Heart right ventricle (tissue), 16 donors: Measurements from ENCODE around the gene SCAANT1. TPM values are rescaled to one million over a fixed set of nuclear protein-coding genes. Genes with fewer than 3 reads are reported as not detected.

ENCODE experiments used
- ATAC-seq, 8 donors: fragments of 200-7000 bp; cut with Tn5 transposase; one replicate each; pipeline ENCODE4 v1.9.1; 2020; ENCODE audit warnings: mild to moderate bottlenecking in 8 of 8, moderate library complexity in 8 of 8, moderate number of reproducible peaks in 1 of 8
- DNase-seq, 2 donors: peaks; one replicate each; pipeline ENCODE4 v3.0.0-alpha.2; 2020
- H3K27ac ChIP-seq, 10 donors: fragments of 200-600 bp; sonication (generic) in 2 of 10; one replicate each; pipeline versions ENCODE4 v1.5.0 to v1.8.0; 2020 to 2022; ENCODE audit warnings: mild to moderate bottlenecking in 3 of 10
- H3K27me3 ChIP-seq, 7 donors: fragments of 200-600 bp; one replicate each; pipeline ENCODE4 v1.8.0; 2021 to 2022; ENCODE audit warnings: mild to moderate bottlenecking in 2 of 7
- H3K36me3 ChIP-seq, 9 donors: fragments of 200-600 bp; sonication (generic) in 1 of 9; one replicate each; pipeline versions ENCODE4 v1.5.0 to v1.8.0; 2020 to 2022; ENCODE audit warnings: mild to moderate bottlenecking in 2 of 9
- H3K4me1 ChIP-seq, 9 donors: fragments of 200-600 bp; sonication (generic) in 1 of 9; one replicate each; pipeline versions ENCODE4 v1.5.0 to v1.8.0; 2020 to 2022; ENCODE audit warnings: mild to moderate bottlenecking in 4 of 9
- H3K4me3 ChIP-seq, 10 donors: fragments of 200-600 bp; sonication (generic) in 2 of 10; one replicate each; pipeline versions ENCODE4 v1.5.0 to v1.8.0; 2020 to 2022; ENCODE audit warnings: mild to moderate bottlenecking in 7 of 10, moderate library complexity in 2 of 10
- H3K9me3 ChIP-seq, 11 donors: fragments of 200-600 bp in 10 of 11; sonication (generic) in 2 of 11; one replicate each; pipeline versions ENCODE4 v1.5.0 to v1.8.0; 2013 to 2022; ENCODE audit warnings: mild to moderate bottlenecking in 2 of 11, control low read depth in 1 of 11, moderate library complexity in 1 of 11
- CTCF ChIP-seq, 9 donors: fragments of 200-600 bp; sonication (generic) in 2 of 9; IDR thresholded peaks; one replicate each; pipeline versions ENCODE4 v1.5.0 to v1.8.0; 2021 to 2022; ENCODE audit warnings: antibody characterized with exemption in 9 of 9, mild to moderate bottlenecking in 5 of 9, moderate library complexity in 1 of 9
- WGBS, 2 donors: extraction: QIAGEN DNeasy Blood & Tissue Kit; methylation state at CpG; one replicate each; pipeline ENCODE4 v1.1.7; 2013; ENCODE audit warnings: inconsistent platforms in 1 of 2; 5-methylcytosine and 5-hydroxymethylcytosine counted together
- intact Hi-C, 10 donors: fragments of 100-400 bp; cut with DNase I; formaldehyde crosslinking; loops; one replicate each; pipeline versions ENCODE4 v1.11.1 to v1.14.2; 2022
- polyA plus RNA-seq, 2 donors: library from polyadenylated mRNA; stranded (reverse); fragments of 200-250 nt; gene quantifications; one replicate each; pipeline ENCODE4 v1.2.3, GENCODE V29; 2013
- total RNA-seq, 10 donors: library from RNA; stranded (reverse); fragmentation: NEBNext Ultra II Directional in 3 of 10; extraction: Animal tissue kit (Norgen Biotek cat#: 25700) in 3 of 10; gene quantifications; one replicate each; pipeline versions ENCODE4 v1.2.1 to v1.2.4, GENCODE V29; 2021 to 2023
- donor health status: Arrhythmogenic right ventricular cardiomyopathy.
- donor health status: ischemic (EF 13 %, LVEDD 7.1; RV severe dilation, severe dysfunction).
- donor health status: healthy with polysubstance abuse.
- donor health status: DM: no; HTN: yes; CAD: no.
- donor health status: DM: no; HTN: no; CAD: no.
- donor health status: ischemic (EF 25% LVEDD 6.9; RV normal size, moderate dysfunction).
- donor health status: ischemic (EF 25% LVEDD 5.7; RV mildly dilated, moderate dysfunction).
- donor health status: healthy.
- donor health status: DM: yes; HTN: yes; CAD: no.
- donor health status: Ischemic cardiomyopathy.
- donor health status: ischemic (EF 35%, LVEDD 5.7; RV mildly dilated, moderate dysfunction).
- donor health status: nonischemic (EF 11% LVEDD 7.7; RV severe dilation, severe dysfunction).
- donor health status: DM: yes; HTN: yes; CAD: no.
- donor health status: PGD.
- donor health status: ischemic (EF 29% LVEDD 5.4; RV normal size, mild dysfunction).
- donor health status: nonischemic (EF 23%, LVEDD 6.1; RV moderate dilation, normal function).

The SCAANT1 gene
- total and polyA plus RNA-seq, 12 donors: not detected

GRCh38 chr3:63940389-63940757 is 28.2 kb upstream of the SCAANT1 start:
- TF ChIP-seq CTCF (IDR thresholded peaks at IDR 0.05): no peak
- Histone ChIP-seq H3K27me3 (no peaks in the 10 kb centered on the region), H3K27ac (no peak overlapping the region), H3K36me3 (peaks cover 0 to 8% (median 0%) of the 10 kb centered on the region in 9 donors), H3K4me3 (no peak overlapping the region), H3K9me3 (no peaks in the 10 kb centered on the region), H3K4me1 (peaks cover 0 to 63% (median 25%) of the 10 kb centered on the region in 9 donors)
- 94 to 95% methylated on average over 4 of the region's 4 CpGs for whole genome bisulfite sequencing, 2 donors
- ATAC-seq (no peak), DNase-seq (no peak)
- intact Hi-C loops: loop anchor here in 1 of 10 donors (1.0 kb wide), 1 partner anchor 24 kb away; no protein-coding TSS in a partner anchor

GRCh38 chr3:63937661-63938651 is 25.8 kb upstream of the SCAANT1 start:
- 86 to 88% methylated on average over 6 of the region's 6 CpGs for WGBS, 2 donors
- H3K27me3 ChIP-seq: no peaks in the 10 kb centered on the region
- peaks cover 0 to 7% (median 0%) of the 10 kb centered on the region in 9 donors for H3K36me3 ChIP-seq
- H3K4me3 ChIP-seq: no peak overlapping the region
- H3K4me1 ChIP-seq: peaks cover 0 to 68% (median 39%) of the 10 kb centered on the region in 9 donors
- ATAC-seq (peak in 1 of 8 donors; percentile 21), DNase-seq (no peak)
- H3K27ac ChIP-seq: no peak overlapping the region
- no peaks in the 10 kb centered on the region for H3K9me3 ChIP-seq
- intact Hi-C loops: no loop called here
- TF ChIP-seq CTCF (IDR thresholded peaks at IDR 0.05): no peak

DNA sequence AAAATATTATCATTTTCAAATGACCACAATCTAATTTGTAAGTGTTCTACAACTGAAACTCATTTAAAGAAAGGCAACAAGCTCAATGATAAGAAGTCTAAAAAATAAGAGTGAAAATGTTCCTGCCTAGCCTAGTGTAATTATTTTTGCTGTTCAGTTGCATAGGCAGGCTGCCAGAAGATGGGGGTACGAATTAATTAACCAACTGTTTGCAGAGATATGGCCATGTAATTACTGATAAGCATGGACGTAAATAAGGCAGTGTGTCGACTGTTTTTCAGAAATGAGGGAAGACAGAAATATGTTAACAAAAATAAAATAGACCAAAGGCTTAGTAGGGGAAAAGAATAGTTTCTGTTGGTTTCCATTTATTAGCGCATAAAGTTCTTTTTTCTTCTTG is 24.7 kb upstream of the SCAANT1 start:
- ATAC-seq: no peak

More for the DNA sequence above, 24.7 kb upstream of the SCAANT1 start:
- H3K27ac ChIP-seq: no peak overlapping the region
- no peak for TF ChIP-seq CTCF (IDR thresholded peaks at IDR 0.05)
- no peaks in the 10 kb centered on the region for H3K9me3 ChIP-seq
- H3K4me1 ChIP-seq: peaks cover 0 to 78% (median 49%) of the 10 kb centered on the region in 9 donors
- no peak overlapping the region for H3K4me3 ChIP-seq
- intact Hi-C loops: no loop called here
- peaks cover 0 to 5% (median 0%) of the 10 kb centered on the region in 9 donors for H3K36me3 ChIP-seq
- WGBS, 2 donors: 45 to 51% methylated on average over 4 of the region's 4 CpGs
- no peaks in the 10 kb centered on the region for H3K27me3 ChIP-seq
- no peak for DNase-seq
